Subcutaneous adipose tissue (tissue), 4 donors: Measurements from ENCODE around the gene RRBP1. TPM values are rescaled to one million over a fixed set of nuclear protein-coding genes. Genes with fewer than 3 reads are reported as not detected.

Experiments used
- CTCF ChIP-seq: fragments of 450-650 bp; IDR thresholded peaks from one replicate; pipeline ENCODE4 v1.5.1; 2016; ENCODE audit warnings: low read depth, mild to moderate bottlenecking, control low read depth, antibody characterized with exemption, moderate library complexity
- total RNA-seq, 4 donors: library from RNA; depleted of rRNA; stranded (reverse); fragments of >200 nt; gene quantifications; one replicate each; pipeline ENCODE4 v1.1.0, GENCODE V29; 2016

RRBP1 gene
- total RNA-seq, 4 donors from 2014 or later, result 45.0 to 71.6 (median 55.2) TPM

DNA sequence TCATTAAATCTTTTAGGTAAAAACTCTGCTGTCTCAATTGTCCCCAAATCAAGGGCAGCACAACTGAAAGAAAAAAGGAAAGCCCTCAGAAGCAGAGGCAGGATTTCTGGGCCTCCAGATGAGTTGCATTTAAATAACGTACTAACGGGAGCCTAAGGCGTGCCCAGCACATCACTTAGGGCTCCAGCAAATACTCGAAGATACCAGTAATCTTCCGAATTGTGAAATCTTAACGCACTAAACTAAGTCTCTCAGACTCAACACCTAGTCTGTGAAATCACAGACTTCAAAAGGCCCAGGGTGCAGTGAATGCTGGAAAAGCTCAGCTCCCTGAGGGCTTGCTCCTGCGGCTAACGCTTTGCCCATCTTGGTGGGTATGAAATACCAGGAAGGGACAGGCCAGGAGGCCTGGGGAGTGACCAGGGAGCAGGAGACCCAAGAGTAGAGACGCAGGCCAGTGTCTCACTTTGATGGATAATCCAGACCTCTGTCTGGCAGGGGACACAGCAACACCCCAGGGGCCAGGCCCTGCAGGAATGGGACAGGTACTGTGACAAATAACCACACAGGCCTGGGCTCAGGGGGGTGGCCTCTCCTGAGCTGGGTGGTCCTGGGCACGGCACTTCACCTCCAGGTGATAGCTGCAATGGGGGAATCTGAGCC is 36.4 kb downstream of the RRBP1 start:
- no peak for TF ChIP-seq CTCF

- no peak for TF ChIP-seq CTCF
Measured at GRCh38 chr20:17645010-17645409, 37.0 kb downstream of the RRBP1 start.

DNA sequence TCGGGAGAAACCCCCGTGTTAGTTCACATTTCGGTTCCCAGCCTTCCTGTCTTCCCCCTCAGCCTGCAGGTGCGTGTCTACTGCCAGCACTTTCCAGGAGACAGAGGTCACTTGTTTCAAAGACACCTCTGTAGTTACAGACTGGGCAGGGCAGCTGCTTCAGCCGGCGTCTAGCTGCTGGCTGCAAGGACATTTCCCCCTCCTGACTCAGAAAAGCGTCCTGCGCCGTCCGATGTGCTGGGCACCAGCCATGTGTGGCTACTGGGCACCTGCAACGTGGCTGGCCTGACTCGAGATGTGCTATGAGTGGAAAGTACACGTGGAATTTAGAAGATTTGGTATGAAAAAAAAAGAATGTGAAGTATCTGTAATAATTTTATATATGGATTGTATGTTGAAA is 37.6 kb downstream of the RRBP1 start:
- no peak for TF ChIP-seq CTCF

DNA sequence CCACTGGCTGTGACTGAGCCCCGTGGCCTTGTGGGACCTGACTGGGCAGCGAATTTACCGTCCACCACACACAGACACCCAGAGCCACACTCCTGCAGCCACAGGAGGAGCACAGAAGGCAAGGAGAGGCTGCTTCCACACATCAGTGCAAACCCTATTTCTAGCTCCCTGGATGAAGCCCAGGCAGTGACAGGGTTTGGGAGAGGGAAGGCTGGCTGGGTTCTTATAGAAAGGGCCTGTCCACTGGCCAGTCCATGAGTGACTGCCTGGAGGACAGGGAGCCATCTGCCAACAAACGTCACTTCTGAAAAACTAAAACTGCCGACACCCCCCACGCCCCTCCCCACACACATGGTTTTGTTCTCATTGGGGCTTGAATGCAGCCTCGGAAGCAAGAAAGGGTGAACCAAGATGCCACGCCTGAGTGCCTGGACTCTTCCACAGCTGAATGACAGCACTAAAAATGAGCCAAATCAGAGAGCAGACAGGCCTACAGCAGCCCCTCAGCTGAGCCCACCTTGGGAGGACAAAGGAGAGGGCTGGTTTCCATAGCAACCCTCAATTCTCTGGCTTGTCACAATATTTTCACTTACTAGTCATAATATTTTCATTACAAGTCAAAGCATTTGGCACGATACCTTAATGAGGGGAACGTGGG is 38.4 kb downstream of the RRBP1 start:
- no peak for TF ChIP-seq CTCF

DNA sequence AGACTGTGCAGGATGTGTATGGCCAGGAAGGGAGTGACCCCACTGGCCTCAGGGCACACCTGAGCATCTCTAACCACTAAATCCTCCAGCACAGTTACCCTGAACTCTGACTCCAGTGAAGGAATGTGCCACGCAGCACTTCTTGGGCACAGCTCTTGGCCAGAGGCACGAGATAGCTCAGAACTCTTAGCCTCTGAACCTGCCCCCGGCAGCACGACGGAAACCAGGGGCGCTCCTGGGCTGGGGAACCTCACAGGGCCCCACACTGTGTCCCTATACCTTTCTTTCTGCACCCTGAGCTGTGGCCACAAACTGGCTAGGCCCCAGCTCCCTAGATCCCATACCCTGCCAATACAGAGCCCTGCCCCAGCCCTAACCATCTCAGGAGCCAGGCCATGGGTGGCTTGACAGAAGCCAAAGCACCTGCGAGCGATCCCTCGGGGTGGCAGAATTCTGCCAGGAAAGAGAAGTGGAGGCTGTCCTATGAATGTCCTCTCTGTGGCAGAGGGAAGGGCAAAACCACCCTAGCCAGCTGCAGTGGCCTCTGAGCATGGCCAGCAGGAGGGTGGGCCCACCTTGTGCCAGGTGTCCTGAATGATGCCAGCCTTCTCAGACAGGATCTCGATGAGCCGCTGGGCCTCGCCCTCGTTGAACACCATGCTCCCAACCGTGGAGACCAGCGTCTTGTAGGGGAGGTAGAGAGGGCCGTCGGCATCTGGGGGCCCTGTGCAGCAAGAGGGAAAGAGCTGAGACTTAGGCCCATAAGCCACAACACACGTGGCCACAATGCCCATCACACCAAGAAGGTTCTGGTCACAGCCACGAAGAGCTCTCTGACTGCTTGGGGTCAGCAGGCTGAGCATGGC is 39.4 kb downstream of the RRBP1 start:
- no peak for TF ChIP-seq CTCF

- no peak for TF ChIP-seq CTCF
Measured at GRCh38 chr20:17641993-17642392, 40.0 kb downstream of the RRBP1 start.

DNA sequence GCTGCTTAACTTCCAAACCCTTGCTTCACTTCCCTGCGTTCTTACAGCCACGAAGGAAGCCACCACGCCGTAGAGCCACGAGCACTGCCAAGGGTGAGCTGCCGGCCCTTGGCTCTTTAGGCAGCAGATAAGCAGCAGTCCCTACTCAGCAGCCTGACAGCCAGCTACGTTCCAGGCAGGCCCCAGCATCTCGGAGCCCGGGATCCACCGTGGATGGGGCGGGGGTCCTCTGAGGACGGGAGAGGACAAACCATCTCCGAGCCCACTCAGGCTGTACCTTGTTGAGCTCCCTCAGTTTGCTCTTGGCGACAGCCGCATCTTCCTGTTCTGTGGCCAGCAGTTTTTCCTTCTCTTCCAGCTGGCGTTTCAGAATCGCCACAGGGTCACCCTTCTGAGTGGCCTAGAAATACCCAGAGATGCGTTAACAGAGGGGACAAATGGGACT is 40.5 kb downstream of the RRBP1 start:
- TF ChIP-seq CTCF, result no peak
